K562 (cell line): Measurements from ENCODE around the gene SCN5A. TPM values are rescaled to one million over a fixed set of nuclear protein-coding genes. Genes with fewer than 3 reads are reported as not detected.

Experiments used
- ATAC-seq: fragments of 200-7000 bp; cut with Tn5 transposase; 3 replicates; pipeline ENCODE4 v1.9.1; 2020; ENCODE audit warnings: moderate library complexity
- BruUV-seq: library from RNA; stranded (reverse); fragments of 400-500 nt; replicated peaks from 2 replicates; lab custom pipeline; 2021; lab: Mats Ljungman, UMichigan
- CTCF ChIA-PET: fragments of 300-600 bp; formaldehyde crosslinking; extraction: SDS; loops from one replicate; lab custom pipeline; 2021; ENCODE audit warnings: low intra/inter-chr PET ratio; lab: Yijun Ruan, JAX
- POLR2A ChIA-PET: fragments of 300-600, 350-650 bp; sonication (Branson Sonifier 250); formaldehyde crosslinking; extraction: SDS; loops from one replicate; lab custom pipeline; 2021; ENCODE audit warnings: antibody characterized with exemption, inconsistent platforms; lab: Yijun Ruan, JAX
- DNase-seq, 4 experiments: peaks; one replicate each; pipeline versions ENCODE4 v3.0.0 to v3.0.0-alpha.2; 2011 to 2018; ENCODE audit warnings: low spot score in 3 of 4, mixed read lengths in 3 of 4; ENCODE audit errors: extremely low read depth in 1 of 4
- FAIRE-seq: peaks from 2 replicates; lab custom pipeline; 2011; peaks lifted over from hg19 to GRCh38; lab: Jason Lieb, UNC
- H2AFZ ChIP-seq: 2 replicates; pipeline ENCODE4 v1.6.0; 2011; ENCODE audit warnings: low read depth, low read length, control low read depth, inconsistent platforms
- H3K27ac ChIP-seq: fragments of 200-600 bp; 3 replicates; pipeline ENCODE4 v1.8.0; 2011; ENCODE audit warnings: low read depth, mild to moderate bottlenecking, control low read depth, inconsistent platforms, low read length, moderate library complexity, mixed read lengths; ENCODE audit errors: extremely low read depth
- H3K27me3 ChIP-seq, 2 experiments: fragments of 300-600 bp in 1 of 2; 2 replicates in 1 of 2; 3 replicates in 1 of 2; pipeline versions ENCODE4 v1.6.0 to v1.8.0; 2011; ENCODE audit warnings: inconsistent platforms in 2 of 2, low read length in 2 of 2, mild to moderate bottlenecking in 1 of 2, mixed read lengths in 1 of 2, moderate library complexity in 1 of 2; ENCODE audit not compliant: control insufficient read depth in 2 of 2, insufficient read depth in 2 of 2
- H3K36me3 ChIP-seq: fragments of 300-600 bp; 3 replicates; pipeline ENCODE4 v1.8.0; 2011; ENCODE audit warnings: mild to moderate bottlenecking, low read length, inconsistent platforms; ENCODE audit not compliant: control insufficient read depth, insufficient read depth
- H3K4me1 ChIP-seq, 2 experiments: fragments of 200-600 bp in 1 of 2; replicated peaks in 1 of 2; 2 replicates in 1 of 2; 3 replicates in 1 of 2; pipeline versions ENCODE4 v1.5.1 to v1.8.0; 2011; ENCODE audit warnings: inconsistent platforms in 2 of 2, low read length in 2 of 2, mild to moderate bottlenecking in 1 of 2, mixed read lengths in 1 of 2, moderate library complexity in 1 of 2; ENCODE audit not compliant: control insufficient read depth in 2 of 2, insufficient read depth in 2 of 2
- H3K4me2 ChIP-seq: 2 replicates; pipeline ENCODE4 v1.6.1; 2011; ENCODE audit warnings: low read length, control low read depth, inconsistent platforms, mixed read lengths; ENCODE audit not compliant: insufficient read depth
- H3K4me3 ChIP-seq: fragments of 200-600 bp; sonication (generic), shearing (Covaris generic); 2 replicates; pipeline ENCODE4 v1.5.1; 2016; ENCODE audit warnings: control low read depth, inconsistent platforms
- H3K79me2 ChIP-seq: fragments of 200-600 bp; 3 replicates; pipeline ENCODE4 v1.8.0; 2011; ENCODE audit warnings: low read length, inconsistent platforms; ENCODE audit not compliant: control insufficient read depth, insufficient read depth
- H3K9ac ChIP-seq, 2 experiments: 2 replicates each; pipeline versions ENCODE4 v1.6.0 to v1.6.1; 2011; ENCODE audit warnings: low read depth in 2 of 2, low read length in 2 of 2, control low read depth in 1 of 2, inconsistent platforms in 1 of 2, mild to moderate bottlenecking in 1 of 2, mixed read lengths in 1 of 2; ENCODE audit not compliant: insufficient read depth in 1 of 2
- H3K9me1 ChIP-seq: one replicate; pipeline ENCODE4 v1.6.0; 2011; ENCODE audit warnings: inconsistent platforms, mild to moderate bottlenecking, low read length, moderate library complexity; ENCODE audit not compliant: control insufficient read depth, insufficient read depth
- H3K9me3 ChIP-seq: replicated peaks from 2 replicates; pipeline ENCODE4 v1.5.1; 2011; ENCODE audit warnings: low read depth, low read length, inconsistent platforms; ENCODE audit not compliant: control insufficient read depth, insufficient read depth
- H4K20me1 ChIP-seq: replicated peaks from 2 replicates; pipeline ENCODE4 v1.6.1; 2011; ENCODE audit warnings: low read length, inconsistent platforms, mixed read lengths; ENCODE audit not compliant: control insufficient read depth, insufficient read depth
- WGBS: fragments of 100-300 bp; shearing (Covaris generic); methylation state at CpG from one replicate; pipeline ENCODE4 v1.1.6; 2016; ENCODE audit warnings: low coverage, mixed read lengths; ENCODE audit not compliant: insufficient coverage; ENCODE audit errors: missing lambda C conversion rate; 5-methylcytosine and 5-hydroxymethylcytosine counted together
- in situ Hi-C: fragments of 300-500 bp; cut with MboI; formaldehyde crosslinking; loops from 4 replicates; pipeline ENCODE4 v1.15.0; 2018; ENCODE audit warnings: inconsistent platforms, mixed read lengths
- intact Hi-C: fragments of 100-400 bp; cut with micrococcal nuclease; formaldehyde crosslinking; loops from 2 replicates; pipeline ENCODE4 v1.14.2; 2022
- polyA plus RNA-seq, 8 experiments: library from polyadenylated mRNA; depleted of rRNA in 4 of 8; stranded (reverse) in 5 of 8; unstranded in 3 of 8; fragments of >200 nt; fragmentation: Nextera tagmentation in 2 of 8; fragmentation: Illumina TruSeq in 1 of 8; extraction: Ambion mirVana in 2 of 8; extraction: Trizol in 1 of 8; gene quantifications; 2 replicates each; pipeline versions ENCODE4 v1.2.1 to v1.2.3, GENCODE V29; 2011 to 2014; ENCODE audit warnings: inconsistent platforms in 1 of 8, missing spikeins in 1 of 8
- total RNA-seq, 7 experiments: library from RNA; depleted of rRNA in 6 of 7; stranded (reverse); fragments of >200 nt in 6 of 7; fragmentation: Illumina TruSeq in 2 of 7; extraction: Trizol in 2 of 7; gene quantifications; 2 replicates each; pipeline versions ENCODE4 v1.2.1 to v1.2.3, GENCODE V29; 2011 to 2021; ENCODE audit warnings: low replicate concordance in 1 of 7
- TF ChIP-seq, protein P1 (sequence below): fragments of 250-450 bp; sonication (Bioruptor Pico); IDR thresholded peaks from 2 replicates; pipeline ENCODE4 v1.8.0; 2022; ENCODE audit warnings: moderate library complexity, mild to moderate bottlenecking, inconsistent platforms

Gene SCN5A
- total and polyA plus RNA-seq, 9 of the 15 experiments (the other 6 are each of a cell fraction or from before 2014, with no cell fraction given), result 0.07 to 1.4 (median 0.21) TPM; not detected in 2

DNA sequence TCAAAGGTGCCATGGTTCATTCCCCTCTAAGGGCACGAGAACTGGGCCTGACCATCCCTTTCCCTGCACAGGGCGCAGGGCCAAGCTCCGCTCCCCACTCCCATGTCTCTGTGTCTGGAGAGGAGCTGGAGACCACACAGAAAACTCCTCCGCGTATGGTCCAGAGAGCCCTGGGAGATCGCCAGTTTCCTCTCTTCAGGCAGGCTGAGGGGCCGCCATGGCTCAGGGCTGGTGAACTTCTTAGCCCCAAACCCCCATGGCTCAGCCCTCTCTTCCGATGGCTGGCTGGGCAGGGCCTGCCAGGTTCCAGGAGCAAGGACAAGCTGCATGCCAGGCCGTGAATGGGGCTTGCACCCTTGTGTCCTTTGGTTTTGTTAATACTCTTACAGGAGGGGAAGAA, 100.4 kb downstream of the SCN5A start:
- H3K9ac ChIP-seq, result 0 out of 4 replicates have a peak overlapping the region, but pooled peaks of 1 of the 2 experiments have one; percentile 38
- ChIA-PET POLR2A (interaction anchor here (1.6 kb wide), 1 partner anchor 28 kb away, joined by 3 read pairs; no protein-coding TSS in a partner anchor), CTCF (no interaction called here)
- 15% methylated on average over 9 of the region's 9 CpGs for WGBS
- no peak for DNase-seq
- H3K79me2 ChIP-seq, result no peaks in the 10 kb centered on the region
- H4K20me1 ChIP-seq, result no peaks in the 10 kb centered on the region; the same call in 1 of the 2 replicates
- H3K4me3 ChIP-seq, result no peak overlapping the region
- no peaks in the 10 kb centered on the region for H3K9me1 ChIP-seq
- H3K4me1 ChIP-seq, result no peaks in the 10 kb centered on the region; a peak in 1 of 5 replicates
- no peak overlapping the region for H3K27ac ChIP-seq
- no peak for FAIRE-seq
- in situ Hi-C loops, result no loop called here
- intact Hi-C loops, result no loop called here
- no peak overlapping the region for H2AFZ ChIP-seq
- H3K36me3 ChIP-seq, result no peaks in the 10 kb centered on the region
- no peak overlapping the region for H3K4me2 ChIP-seq
- ATAC-seq, result peak; percentile 15; the same call in 1 of the 3 replicates
- peaks cover 57 to 74% of the 10 kb centered on the region in 2 experiments for H3K27me3 ChIP-seq
- BruUV-seq, result no TSS peak
- TF ChIP-seq, protein P1, sequence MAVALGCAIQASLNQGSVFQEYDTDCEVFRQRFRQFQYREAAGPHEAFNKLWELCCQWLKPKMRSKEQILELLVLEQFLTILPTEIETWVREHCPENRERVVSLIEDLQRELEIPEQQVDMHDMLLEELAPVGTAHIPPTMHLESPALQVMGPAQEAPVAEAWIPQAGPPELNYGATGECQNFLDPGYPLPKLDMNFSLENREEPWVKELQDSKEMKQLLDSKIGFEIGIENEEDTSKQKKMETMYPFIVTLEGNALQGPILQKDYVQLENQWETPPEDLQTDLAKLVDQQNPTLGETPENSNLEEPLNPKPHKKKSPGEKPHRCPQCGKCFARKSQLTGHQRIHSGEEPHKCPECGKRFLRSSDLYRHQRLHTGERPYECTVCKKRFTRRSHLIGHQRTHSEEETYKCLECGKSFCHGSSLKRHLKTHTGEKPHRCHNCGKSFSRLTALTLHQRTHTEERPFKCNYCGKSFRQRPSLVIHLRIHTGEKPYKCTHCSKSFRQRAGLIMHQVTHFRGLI (CRISPR knock-in tag), result no peak
- H3K9me3 ChIP-seq, result no peaks in the 10 kb centered on the region
